Testis (tissue), 2 donors: ENCODE data around the gene PEX12.
"Not testable (repeated sequence)": the region's sequence is repeated elsewhere in the genome, so short reads cannot be mapped to it uniquely, and the experiment has no call there.

Experiments
- CTCF ChIP-seq, 3 experiments: fragments of 450-650 bp in 2 of 3; fragments of 200-600 bp in 1 of 3; sonication (generic) in 1 of 3; IDR thresholded peaks; one replicate each; pipeline ENCODE4 v1.5.1; 2016 to 2019; ENCODE audit warnings: antibody characterized with exemption in 3 of 3, mild to moderate bottlenecking in 2 of 3, moderate library complexity in 1 of 3
- POLR2A ChIP-seq: fragments of 450-650 bp; IDR thresholded peaks from one replicate; pipeline ENCODE4 v1.6.1; 2017; ENCODE audit warnings: antibody characterized with exemption, mild to moderate bottlenecking, moderate library complexity

- not testable (repeated sequence) for TF ChIP-seq CTCF (IDR thresholded peaks at IDR 0.05); POLR2A
These were observed 49.0 kb downstream of the PEX12 start for GRCh38 chr17:35529326-35529725.
